ENCODE data around the gene LRG1.

GRCh38 chr19:4584670-4585460, 45.0 kb upstream of the LRG1 start:
- TF ChIP-seq CTCF (IDR thresholded peaks at IDR 0.05) = no peak
- no peak for TF ChIP-seq POLR2AphosphoS5 (IDR thresholded peaks at IDR 0.05)
- TF ChIP-seq POLR2A (IDR thresholded peaks at IDR 0.05) = no peak
- TF ChIP-seq EP300 (IDR thresholded peaks at IDR 0.05) = no peak
